Pancreas (tissue), 10 donors: Measurements from ENCODE around the gene ILF2. TPM values are rescaled to one million over a fixed set of nuclear protein-coding genes. Genes with fewer than 3 reads are reported as not detected.
"Not testable (repeated sequence)": the region's sequence is repeated elsewhere in the genome, so short reads cannot be mapped to it uniquely, and the experiment has no call there.

ENCODE experiments used
- ATAC-seq, 4 donors: fragments of 200-7000 bp; cut with Tn5 transposase; one replicate each; pipeline versions ENCODE4 v1.8.0 to v1.9.1; 2020; ENCODE audit warnings: mild to moderate bottlenecking in 4 of 4, moderate library complexity in 4 of 4
- DNase-seq, 6 donors: peaks; one replicate each; pipeline ENCODE4 v3.0.0-alpha.2; 2020
- FAIRE-seq: peaks from 2 replicates; lab custom pipeline; 2012; peaks lifted over from hg19 to GRCh38; lab: Jason Lieb, UNC
- H3K27ac ChIP-seq, 4 donors: fragments of 200-600 bp; sonication (generic); 1 replicate in 3 of 4; 2 replicates in 1 of 4; pipeline versions ENCODE4 v1.5.0 to v1.8.0; 2020
- H3K27me3 ChIP-seq, 4 donors: fragments of 200-600 bp; one replicate each; pipeline ENCODE4 v1.8.0; 2021
- H3K36me3 ChIP-seq, 3 donors: fragments of 200-600 bp; sonication (generic) in 1 of 3; one replicate each; pipeline versions ENCODE4 v1.5.0 to v1.8.0; 2020 to 2021
- H3K4me1 ChIP-seq, 3 donors: fragments of 200-600 bp; one replicate each; pipeline ENCODE4 v1.8.0; 2021
- H3K4me3 ChIP-seq, 4 donors: fragments of 200-600 bp; sonication (generic) in 2 of 4; one replicate each; pipeline versions ENCODE4 v1.5.0 to v1.8.0; 2020 to 2021
- H3K9me3 ChIP-seq, 4 donors: fragments of 200-600 bp; one replicate each; pipeline ENCODE4 v1.8.0; 2021
- WGBS, 2 donors: extraction: QIAGEN DNeasy Blood & Tissue Kit; methylation state at CpG; one replicate each; pipeline ENCODE4 v1.1.7; 2013; 5-methylcytosine and 5-hydroxymethylcytosine counted together
- intact Hi-C, 3 donors: fragments of 100-400 bp; cut with DNase I; formaldehyde crosslinking; loops; one replicate each; pipeline versions ENCODE4 v1.11.1 to v1.14.2; 2022
- polyA plus RNA-seq, 2 donors: library from polyadenylated mRNA; stranded (reverse); fragments of 200-250 nt; gene quantifications; one replicate each; pipeline ENCODE4 v1.2.3, GENCODE V29; 2013
- total RNA-seq, 6 donors: library from RNA; stranded (reverse); fragmentation: NEBNext Ultra II Directional in 4 of 6; extraction: Animal tissue kit (Norgen Biotek cat#: 25700) in 4 of 6; gene quantifications; one replicate each; pipeline versions ENCODE4 v1.2.1 to v1.2.4, GENCODE V29; 2021 to 2023
- TF ChIP-seq, protein P1 (sequence below), 4 donors: fragments of 200-600 bp; sonication (generic) in 3 of 4; IDR thresholded peaks; one replicate each; pipeline versions ENCODE4 v1.5.0 to v1.8.0; 2021; ENCODE audit warnings: antibody characterized with exemption in 4 of 4
- donor health status: healthy with polysubstance abuse.
- donor health status: DM: no; HTN: no; CAD: no; lungs with moderate emphysema.
- donor health status: DM: no; HTN: no; CAD: no.
- donor health status: control.
- donor health status: control.
- donor health status: Bipolar disorder and iron deficiency.
- donor health status: DM: yes; HTN: yes; CAD: no.
- donor health status: DM: no; HTN: no; CAD: no.
- donor health status: DM: no; HTN: no; CAD: no.
- donor health status: DM: yes; HTN: yes; CAD: no.

Gene ILF2
- total and polyA plus RNA-seq, 8 donors = 25.7 to 63.2 (median 54.3) TPM

DNA sequence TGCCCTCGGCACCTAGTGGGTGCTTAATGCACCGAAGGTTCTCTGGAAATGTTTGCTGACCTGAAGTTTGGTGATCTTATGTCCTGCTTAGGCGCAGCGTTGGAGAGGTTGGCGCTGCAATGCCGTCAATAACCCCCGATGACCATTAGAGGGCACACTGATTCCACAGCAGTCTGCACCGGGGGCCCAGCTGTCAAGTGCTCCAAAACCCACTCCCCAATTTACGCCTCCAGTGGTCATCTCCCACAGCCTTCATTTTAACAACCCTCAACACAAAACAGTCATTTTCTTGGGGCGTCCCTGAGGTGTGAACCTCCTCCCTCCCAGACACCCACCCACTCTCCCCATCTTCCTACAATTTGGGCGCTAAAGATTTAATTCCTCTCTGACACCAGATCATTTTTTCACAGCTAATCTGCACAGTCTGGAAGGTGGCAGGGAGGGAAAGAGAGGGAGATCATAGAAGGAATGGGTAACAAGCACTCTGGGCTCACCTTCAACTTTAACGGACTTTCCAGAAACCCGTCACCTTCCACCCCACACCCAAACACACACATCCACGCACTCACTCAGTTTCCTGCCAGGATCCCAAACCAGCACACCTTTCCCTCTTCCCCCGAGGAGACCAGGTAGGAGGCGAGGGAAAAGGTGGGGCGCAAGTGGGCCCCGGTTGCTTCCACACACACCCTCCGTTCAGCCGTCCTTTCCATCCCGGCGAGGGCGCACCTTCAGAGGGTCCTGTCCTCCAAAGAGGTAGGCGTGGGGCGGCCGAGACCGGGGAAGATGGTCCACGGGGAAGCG lies 7.1 kb upstream of the ILF2 start:
- 4% methylated on average over 29 of the region's 29 CpGs for WGBS, 2 donors
- DNase-seq = peak in 3 of 6 donors; percentile 32 to 62 (median 51)
- peak overlapping the region in 3 of 4 donors; percentile 6 to 56 (median 36) for H3K4me3 ChIP-seq
- intact Hi-C loops = loop anchor here in 1 of 3 donors (2.0 kb wide), 1 partner anchor 71 kb away; no protein-coding TSS in a partner anchor
- TF ChIP-seq, protein P1, sequence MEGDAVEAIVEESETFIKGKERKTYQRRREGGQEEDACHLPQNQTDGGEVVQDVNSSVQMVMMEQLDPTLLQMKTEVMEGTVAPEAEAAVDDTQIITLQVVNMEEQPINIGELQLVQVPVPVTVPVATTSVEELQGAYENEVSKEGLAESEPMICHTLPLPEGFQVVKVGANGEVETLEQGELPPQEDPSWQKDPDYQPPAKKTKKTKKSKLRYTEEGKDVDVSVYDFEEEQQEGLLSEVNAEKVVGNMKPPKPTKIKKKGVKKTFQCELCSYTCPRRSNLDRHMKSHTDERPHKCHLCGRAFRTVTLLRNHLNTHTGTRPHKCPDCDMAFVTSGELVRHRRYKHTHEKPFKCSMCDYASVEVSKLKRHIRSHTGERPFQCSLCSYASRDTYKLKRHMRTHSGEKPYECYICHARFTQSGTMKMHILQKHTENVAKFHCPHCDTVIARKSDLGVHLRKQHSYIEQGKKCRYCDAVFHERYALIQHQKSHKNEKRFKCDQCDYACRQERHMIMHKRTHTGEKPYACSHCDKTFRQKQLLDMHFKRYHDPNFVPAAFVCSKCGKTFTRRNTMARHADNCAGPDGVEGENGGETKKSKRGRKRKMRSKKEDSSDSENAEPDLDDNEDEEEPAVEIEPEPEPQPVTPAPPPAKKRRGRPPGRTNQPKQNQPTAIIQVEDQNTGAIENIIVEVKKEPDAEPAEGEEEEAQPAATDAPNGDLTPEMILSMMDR (IDR thresholded peaks at IDR 0.05) = peak; percentile 64 to 88 (median 79)
- no peaks in the 10 kb centered on the region for H3K36me3 ChIP-seq
- peaks cover 0 to 11% (median 5%) of the 10 kb centered on the region in 3 donors for H3K4me1 ChIP-seq
- H3K27ac ChIP-seq = no peak overlapping the region
- FAIRE-seq = no peak
- no peaks in the 10 kb centered on the region for H3K9me3 ChIP-seq
- peak; percentile 61 to 87 (median 82) for ATAC-seq
- no peaks in the 10 kb centered on the region for H3K27me3 ChIP-seq

DNA sequence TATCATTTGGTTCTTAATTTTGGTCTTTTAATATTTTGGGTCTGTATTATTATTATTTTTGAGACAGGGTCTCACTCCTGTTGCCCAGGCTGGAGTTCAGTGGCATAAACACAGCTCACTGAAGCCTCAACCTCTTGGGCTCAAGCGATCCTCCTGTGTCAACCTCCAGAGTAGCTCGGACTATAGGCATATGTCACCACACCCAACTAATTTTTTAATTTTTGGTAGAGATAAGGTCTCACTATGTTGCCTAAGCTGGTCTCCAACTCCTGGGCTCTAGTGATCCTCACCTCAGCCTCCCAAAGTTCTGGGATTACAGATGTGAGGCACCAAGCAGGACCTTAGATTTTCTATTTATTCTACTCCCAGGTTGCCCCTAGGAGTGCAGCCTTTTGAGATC lies 2.7 kb upstream of the ILF2 start:
- Histone ChIP-seq H3K4me1 (peaks cover 10 to 22% (median 22%) of the 10 kb centered on the region in 3 donors), H3K27ac (no peak overlapping the region), H3K36me3 (peaks cover 0 to 6% (median 0%) of the 10 kb centered on the region in 3 donors), H3K4me3 (no peak overlapping the region), H3K9me3 (no peaks in the 10 kb centered on the region), H3K27me3 (no peaks in the 10 kb centered on the region)
- TF ChIP-seq, protein P1 (IDR thresholded peaks at IDR 0.05) = no peak
- 94% methylated on average over 2 of the region's 2 CpGs for WGBS, 2 donors
- DNase-seq (no peak), ATAC-seq (no peak), FAIRE-seq (no peak)
- intact Hi-C loops = no loop called here

DNA sequence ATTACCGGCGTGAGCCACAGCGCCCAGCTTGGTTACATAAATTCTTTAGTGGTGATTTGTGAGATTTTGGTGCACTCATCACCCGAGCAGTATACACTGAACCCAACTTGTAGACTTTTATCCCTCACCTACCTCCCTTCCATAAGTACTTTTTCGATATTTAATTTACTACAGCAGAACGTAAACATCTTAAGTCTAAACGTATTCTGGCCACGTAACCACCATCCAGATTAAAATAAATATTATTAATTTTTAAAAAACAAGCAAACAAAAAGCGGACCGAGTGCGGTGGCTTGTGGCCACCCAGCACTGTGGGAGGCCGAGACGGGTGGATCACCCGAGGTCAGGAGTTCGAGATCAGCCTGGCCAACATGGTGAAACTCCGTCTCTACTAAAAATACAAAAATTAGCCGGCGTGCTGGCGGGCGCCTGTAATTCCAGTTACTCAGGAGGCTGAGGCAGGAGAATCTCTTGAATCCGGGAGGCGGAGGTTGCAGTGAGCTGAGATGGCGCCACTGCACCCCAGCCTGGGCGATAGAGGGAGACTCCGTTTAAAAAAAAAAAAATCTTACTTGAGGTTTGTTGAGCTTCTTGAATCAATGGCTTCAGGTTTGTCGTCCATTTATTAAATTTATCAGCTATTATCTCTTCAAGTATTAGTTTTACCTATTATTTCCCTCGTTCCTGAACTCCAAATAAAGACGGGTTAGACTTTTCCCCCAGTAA lies 998 bp upstream of the ILF2 start:
- Histone ChIP-seq H3K36me3 (peaks cover 4 to 20% (median 17%) of the 10 kb centered on the region in 3 donors), H3K4me3 (peak overlapping the region; percentile 11 to 49 (median 38)), H3K27ac (peak overlapping the region; percentile 78 to 93 (median 88)), H3K4me1 (peaks cover 10 to 20% (median 19%) of the 10 kb centered on the region in 3 donors)
- H3K9me3 ChIP-seq, H3K27me3 ChIP-seq, FAIRE-seq, intact Hi-C loops: not testable (repeated sequence)
- DNase-seq (peak in 2 of 6 donors; percentile 51 to 57), ATAC-seq (peak; percentile 6 to 26 (median 24))
- WGBS, 2 donors = 5 to 8% methylated on average over 28 of the region's 28 CpGs

DNA sequence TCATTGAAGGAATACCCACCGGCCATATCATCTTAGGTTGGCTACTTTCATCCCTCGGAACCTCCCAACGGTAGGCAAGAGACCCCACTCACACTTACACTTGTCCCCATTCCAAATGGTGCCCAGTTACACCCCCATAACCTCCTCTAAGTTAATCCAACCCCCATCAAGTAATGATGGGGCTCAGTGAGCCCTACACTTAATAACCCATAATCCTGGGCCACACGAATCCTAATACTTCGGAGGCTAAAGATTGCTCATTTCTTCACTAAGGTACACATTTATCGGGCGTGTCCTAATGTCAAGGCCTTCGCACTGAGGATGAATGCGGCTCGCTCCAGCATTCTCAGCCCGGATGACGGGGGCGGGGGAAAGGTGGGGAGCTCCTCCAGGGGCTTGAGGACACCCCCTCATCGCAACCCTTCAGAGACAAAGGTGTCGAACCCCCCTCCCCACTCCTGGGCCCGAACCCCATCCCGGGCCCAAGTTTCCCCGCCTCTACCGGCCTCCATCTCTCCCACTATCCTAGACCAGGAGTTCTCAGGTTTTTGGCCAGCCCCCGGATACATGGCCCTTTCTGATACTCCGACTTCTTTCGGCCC lies 435 bp downstream of the ILF2 start:
- peak overlapping the region; percentile 52 to 88 (median 78) for H3K4me3 ChIP-seq
- FAIRE-seq (no peak), ATAC-seq (peak; percentile 6 to 23 (median 20)), DNase-seq (peak in 1 of 6 donors; percentile 65)
- intact Hi-C loops = no loop called here
- peaks cover 10 to 20% (median 19%) of the 10 kb centered on the region in 3 donors for H3K4me1 ChIP-seq
- H3K27me3 ChIP-seq = no peaks in the 10 kb centered on the region
- H3K9me3 ChIP-seq = no peaks in the 10 kb centered on the region
- 1% methylated on average over 22 of the region's 22 CpGs for WGBS, 2 donors
- TF ChIP-seq, protein P1 (IDR thresholded peaks at IDR 0.05) = no peak
- H3K36me3 ChIP-seq = peaks cover 4 to 35% (median 27%) of the 10 kb centered on the region in 3 donors
- H3K27ac ChIP-seq = peak overlapping the region; percentile 32 to 80 (median 50)

DNA sequence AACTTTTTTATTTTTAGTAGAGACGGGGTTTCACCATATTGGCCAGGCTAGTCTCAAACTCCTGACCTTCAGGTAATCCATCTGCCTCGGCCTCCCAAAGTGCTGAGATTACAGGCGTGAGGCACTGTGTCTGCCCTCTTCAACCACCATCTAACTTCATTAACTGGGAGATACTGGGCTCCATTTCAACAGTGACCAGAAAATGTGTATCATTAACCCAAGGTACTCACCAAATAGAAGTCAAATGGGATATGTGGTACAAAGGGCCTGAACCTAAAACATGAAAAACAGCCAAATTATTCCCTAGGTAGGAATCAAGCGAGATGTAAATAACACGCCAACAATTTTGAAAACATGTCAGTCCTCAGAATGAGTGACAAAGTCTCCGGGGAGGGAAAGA lies 1.2 kb downstream of the ILF2 start:
- intact Hi-C loops = no loop called here
- ATAC-seq = no peak
- peaks cover 10 to 20% (median 19%) of the 10 kb centered on the region in 3 donors for H3K4me1 ChIP-seq
- 50 to 75% methylated on average over 6 of the region's 6 CpGs for WGBS, 2 donors
- H3K27ac ChIP-seq = no peak overlapping the region
- TF ChIP-seq, protein P1 (IDR thresholded peaks at IDR 0.05) = no peak
- DNase-seq = no peak
- peaks cover 4 to 42% (median 32%) of the 10 kb centered on the region in 3 donors for H3K36me3 ChIP-seq
- no peaks in the 10 kb centered on the region for H3K9me3 ChIP-seq
- FAIRE-seq = no peak
- H3K27me3 ChIP-seq = no peaks in the 10 kb centered on the region
- H3K4me3 ChIP-seq = peak overlapping the region in 3 of 4 donors; percentile 52 to 88 (median 85)

DNA sequence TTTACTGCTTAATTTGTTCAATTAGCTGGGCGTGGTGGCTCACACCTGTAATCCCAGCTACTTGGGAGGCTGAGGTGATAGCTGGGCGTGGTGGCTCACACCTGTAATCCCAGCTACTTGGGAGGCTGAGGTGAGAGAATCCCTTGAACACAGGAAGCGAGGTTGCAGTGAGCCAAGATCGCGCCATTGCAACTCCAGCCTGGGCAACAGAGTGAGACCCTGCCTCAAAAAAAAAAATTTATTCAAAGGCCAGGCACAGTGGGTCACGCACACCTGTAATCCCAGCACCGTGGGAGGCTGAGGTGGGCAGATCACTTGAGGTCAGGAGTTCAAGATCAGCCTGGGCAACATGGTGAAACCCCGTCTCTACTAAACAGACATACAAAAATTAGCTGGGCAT lies 2.1 kb downstream of the ILF2 start:
- H3K27ac ChIP-seq, ATAC-seq, H3K27me3 ChIP-seq, H3K9me3 ChIP-seq, FAIRE-seq, H3K4me3 ChIP-seq, intact Hi-C loops: not testable (repeated sequence)
- H3K36me3 ChIP-seq = peaks cover 4 to 51% (median 42%) of the 10 kb centered on the region in 3 donors
- DNase-seq = peak in 1 of 6 donors; percentile 11
- 95 to 96% methylated on average over 8 of the region's 8 CpGs for WGBS, 2 donors
- H3K4me1 ChIP-seq = peaks cover 10 to 20% (median 19%) of the 10 kb centered on the region in 3 donors
